Effector CD4-positive, alpha-beta T cell (primary cell): ENCODE measurements around the gene FBXL7.

Experiments
- DNase-seq: peaks from one replicate; pipeline ENCODE4 v3.0.0-alpha.2; 2020

Gene FBXL7

GRCh38 chr5:15904899-15905830 lies 405.2 kb downstream of the FBXL7 start:
- DNase-seq: no peak

GRCh38 chr5:15914638-15915037 lies 414.7 kb downstream of the FBXL7 start:
- no peak for DNase-seq

GRCh38 chr5:15926586-15926985 lies 426.6 kb downstream of the FBXL7 start:
- DNase-seq: no peak

DNA sequence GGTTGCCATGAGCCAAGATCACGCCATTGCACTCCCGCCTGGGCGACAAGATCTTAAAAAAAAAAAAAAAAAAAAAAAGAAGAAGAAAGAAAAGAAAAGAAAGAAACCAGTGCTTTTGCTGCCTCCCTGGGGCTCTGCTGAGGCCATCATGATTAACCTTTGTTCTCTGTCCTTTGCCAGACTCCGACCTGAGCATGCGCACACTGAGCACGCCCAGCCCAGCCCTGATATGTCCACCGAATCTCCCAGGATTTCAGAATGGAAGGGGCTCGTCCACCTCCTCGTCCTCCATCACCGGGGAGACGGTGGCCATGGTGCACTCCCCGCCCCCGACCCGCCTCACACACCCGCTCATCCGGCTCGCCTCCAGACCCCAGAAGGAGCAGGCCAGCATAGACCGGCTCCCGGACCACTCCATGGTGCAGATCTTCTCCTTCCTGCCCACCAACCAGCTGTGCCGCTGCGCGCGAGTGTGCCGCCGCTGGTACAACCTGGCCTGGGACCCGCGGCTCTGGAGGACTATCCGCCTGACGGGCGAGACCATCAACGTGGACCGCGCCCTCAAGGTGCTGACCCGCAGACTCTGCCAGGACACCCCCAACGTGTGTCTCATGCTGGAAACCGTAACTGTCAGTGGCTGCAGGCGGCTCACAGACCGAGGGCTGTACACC lies 427.9 kb downstream of the FBXL7 start:
- DNase-seq: no peak

GRCh38 chr5:15929611-15930263 lies 429.8 kb downstream of the FBXL7 start:
- no peak for DNase-seq

- DNase-seq: no peak
Measured at GRCh38 chr5:15932066-15932465, 432.1 kb downstream of the FBXL7 start.

- no peak for DNase-seq
Measured at GRCh38 chr5:15933259-15934207, 433.6 kb downstream of the FBXL7 start.

GRCh38 chr5:15936505-15937245 lies 436.7 kb downstream of the FBXL7 start:
- DNase-seq: no peak

DNA sequence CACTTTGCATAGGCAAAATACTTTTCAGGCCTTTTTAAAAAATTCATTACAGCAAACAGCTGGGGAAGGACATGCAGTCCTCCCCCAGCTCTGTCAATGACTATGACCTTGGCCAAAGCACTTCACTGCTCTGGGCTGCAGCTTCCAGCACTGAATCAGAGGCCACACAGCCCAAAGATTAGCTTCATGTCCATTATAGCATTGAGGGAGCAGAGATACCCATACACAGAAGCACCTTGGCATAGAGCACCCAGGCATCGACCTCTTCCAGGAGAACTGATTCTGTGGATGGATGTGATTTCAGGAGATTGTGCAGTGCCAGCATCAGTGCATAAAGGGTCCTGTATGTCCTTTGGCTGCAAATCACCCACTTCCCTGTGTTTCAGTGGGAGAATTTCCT lies 437.7 kb downstream of the FBXL7 start:
- DNase-seq: no peak

GRCh38 chr5:15938186-15938585 lies 438.2 kb downstream of the FBXL7 start:
- DNase-seq: no peak

GRCh38 chr5:15938961-15939360 lies 439.0 kb downstream of the FBXL7 start:
- no peak for DNase-seq

GRCh38 chr5:15940905-15941304 lies 440.9 kb downstream of the FBXL7 start:
- DNase-seq: no peak

DNA sequence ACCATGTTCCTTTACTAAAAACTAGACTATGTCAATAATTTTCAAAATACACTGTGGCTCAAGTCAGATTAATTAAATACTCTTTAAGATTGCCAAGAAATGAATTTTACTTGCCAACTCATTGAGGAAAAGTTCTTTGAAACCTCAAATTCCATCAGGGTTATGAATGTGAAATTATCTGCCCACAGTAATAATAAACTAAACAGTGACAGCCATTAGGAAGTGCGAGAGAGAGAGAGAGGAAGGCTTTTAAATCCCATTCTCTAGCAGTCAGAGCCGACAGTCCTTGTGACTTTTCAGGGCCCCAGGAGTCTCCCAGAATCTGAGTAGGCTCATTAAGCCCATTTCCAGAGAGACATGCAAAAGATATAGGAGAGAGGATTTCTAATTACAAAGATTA lies 443.5 kb downstream of the FBXL7 start:
- DNase-seq: no peak

GRCh38 chr5:15946026-15946425 lies 446.0 kb downstream of the FBXL7 start:
- DNase-seq: no peak

GRCh38 chr5:15948190-15948589 lies 448.2 kb downstream of the FBXL7 start:
- no peak for DNase-seq

- DNase-seq: no peak
Measured at GRCh38 chr5:15951126-15951525, 451.1 kb downstream of the FBXL7 start.

GRCh38 chr5:15951550-15951949 lies 451.6 kb downstream of the FBXL7 start:
- DNase-seq: no peak

DNA sequence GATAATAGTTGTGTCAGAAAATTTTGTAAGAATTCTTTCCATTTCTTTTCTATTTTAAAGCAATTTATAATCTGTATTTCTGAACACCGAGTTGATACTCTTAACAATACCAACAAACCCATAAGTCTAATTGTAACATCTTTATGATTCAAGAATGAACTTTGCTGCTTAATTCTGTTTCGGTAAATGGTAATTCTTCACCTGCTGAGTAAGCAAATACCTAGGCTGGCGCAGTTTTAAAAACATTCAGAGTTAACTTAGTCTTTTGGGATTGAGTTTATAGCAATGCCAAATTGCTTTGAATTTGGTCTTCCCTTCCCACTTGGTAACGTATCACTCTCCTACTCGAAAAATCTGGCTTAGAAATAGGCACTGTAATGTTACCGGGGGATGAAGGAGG lies 456.6 kb downstream of the FBXL7 start:
- DNase-seq: no peak

GRCh38 chr5:15957124-15957523 lies 457.1 kb downstream of the FBXL7 start:
- no peak for DNase-seq

- DNase-seq: no peak
Measured at GRCh38 chr5:15959370-15960164, 459.6 kb downstream of the FBXL7 start.
